ACC112 (cell line): ENCODE data around the gene FRYL.
"Not testable (repeated sequence)": the region's sequence is repeated elsewhere in the genome, so short reads cannot be mapped to it uniquely, and the experiment has no call there.

Experiments used
- H2AFZ ChIP-seq: fragments of 200-600 bp; sonication (generic); one replicate; pipeline ENCODE4 v1.6.0; 2017; ENCODE audit warnings: antibody characterized with exemption, low read length; ENCODE audit not compliant: unreplicated experiment
- H3K27ac ChIP-seq: fragments of 200-600 bp; sonication (generic); 2 replicates; pipeline ENCODE4 v1.5.1; 2014; ENCODE audit warnings: low read depth, mild to moderate bottlenecking, antibody characterized with exemption, low read length, moderate library complexity
- H3K27me3 ChIP-seq: fragments of 200-600 bp; sonication (generic); 2 replicates; pipeline ENCODE4 v1.6.1; 2014; ENCODE audit warnings: mild to moderate bottlenecking, antibody characterized with exemption, low read length, moderate library complexity, mixed read lengths; ENCODE audit not compliant: insufficient read depth
- H3K36me3 ChIP-seq: fragments of 200-600 bp; sonication (generic); 2 replicates; pipeline ENCODE4 v1.6.1; 2016; ENCODE audit warnings: mild to moderate bottlenecking, antibody characterized with exemption, low read length, moderate library complexity, mixed read lengths; ENCODE audit not compliant: insufficient read depth
- H3K4me1 ChIP-seq: fragments of 200-600 bp; sonication (generic); one replicate; pipeline ENCODE4 v1.6.1; 2016; ENCODE audit warnings: low read length, mixed read lengths; ENCODE audit not compliant: insufficient read depth, unreplicated experiment, control insufficient read depth
- H3K4me3 ChIP-seq: fragments of 200-600 bp; sonication (generic); 2 replicates; pipeline ENCODE4 v1.5.1; 2014; ENCODE audit warnings: mild to moderate bottlenecking, low read depth, low read length
- H3K79me2 ChIP-seq: fragments of 200-600 bp; sonication (generic); one replicate; pipeline ENCODE4 v1.6.0; 2016; ENCODE audit warnings: low read length; ENCODE audit not compliant: control insufficient read depth, unreplicated experiment, insufficient read depth

FRYL gene

GRCh38 chr4:48475770-48476169 lies 304.3 kb downstream of the FRYL start:
- no peak overlapping the region for H2AFZ ChIP-seq
- peaks cover 4% of the 10 kb centered on the region; the same call in 1 of the 2 replicates for H3K27me3 ChIP-seq
- no peak overlapping the region for H3K4me3 ChIP-seq
- no peaks in the 10 kb centered on the region for H3K79me2 ChIP-seq
- no peak overlapping the region for H3K27ac ChIP-seq
- no peaks in the 10 kb centered on the region for H3K36me3 ChIP-seq
- no peaks in the 10 kb centered on the region for H3K4me1 ChIP-seq

GRCh38 chr4:48472794-48473193 lies 307.3 kb downstream of the FRYL start:
- H3K4me3 ChIP-seq = no peak overlapping the region
- H3K27me3 ChIP-seq = no peaks in the 10 kb centered on the region
- no peak overlapping the region for H2AFZ ChIP-seq
- H3K27ac ChIP-seq = no peak overlapping the region
- H3K79me2 ChIP-seq = no peaks in the 10 kb centered on the region
- H3K36me3 ChIP-seq = no peaks in the 10 kb centered on the region
- no peaks in the 10 kb centered on the region for H3K4me1 ChIP-seq

GRCh38 chr4:48470570-48470969 lies 309.5 kb downstream of the FRYL start:
- Histone ChIP-seq H3K4me1 (no peaks in the 10 kb centered on the region), H3K27ac (no peak overlapping the region), H3K27me3 (no peaks in the 10 kb centered on the region), H2AFZ (no peak overlapping the region), H3K4me3 (no peak overlapping the region), H3K36me3 (no peaks in the 10 kb centered on the region), H3K79me2 (no peaks in the 10 kb centered on the region)

GRCh38 chr4:48470137-48470536 lies 309.9 kb downstream of the FRYL start:
- H3K36me3 ChIP-seq = no peaks in the 10 kb centered on the region
- H3K4me1 ChIP-seq = no peaks in the 10 kb centered on the region
- no peaks in the 10 kb centered on the region for H3K27me3 ChIP-seq
- H3K79me2 ChIP-seq = no peaks in the 10 kb centered on the region
- H2AFZ ChIP-seq = no peak overlapping the region
- H3K4me3 ChIP-seq = no peak overlapping the region
- no peak overlapping the region for H3K27ac ChIP-seq

GRCh38 chr4:48467891-48468290 lies 312.2 kb downstream of the FRYL start:
- Histone ChIP-seq H2AFZ (no peak overlapping the region), H3K27me3 (peaks cover 10% of the 10 kb centered on the region; the same call in 1 of the 2 replicates), H3K4me3 (no peak overlapping the region), H3K79me2 (no peaks in the 10 kb centered on the region), H3K36me3 (no peaks in the 10 kb centered on the region), H3K4me1 (no peaks in the 10 kb centered on the region), H3K27ac (no peak overlapping the region)

- no peak overlapping the region for H2AFZ ChIP-seq
- H3K79me2 ChIP-seq = no peaks in the 10 kb centered on the region
- H3K36me3 ChIP-seq = no peaks in the 10 kb centered on the region
- H3K27ac ChIP-seq = no peak overlapping the region
- H3K4me3 ChIP-seq = no peak overlapping the region
- H3K4me1 ChIP-seq = no peaks in the 10 kb centered on the region
- H3K27me3 ChIP-seq = peaks cover 14% of the 10 kb centered on the region
These were observed 312.6 kb downstream of the FRYL start for GRCh38 chr4:48467442-48467841.

GRCh38 chr4:48462363-48462762 lies 317.7 kb downstream of the FRYL start:
- no peak overlapping the region for H3K4me3 ChIP-seq
- no peak overlapping the region for H3K27ac ChIP-seq
- H3K36me3 ChIP-seq = no peaks in the 10 kb centered on the region
- H3K79me2 ChIP-seq = no peaks in the 10 kb centered on the region
- peaks cover 27% of the 10 kb centered on the region for H3K27me3 ChIP-seq
- no peaks in the 10 kb centered on the region for H3K4me1 ChIP-seq
- H2AFZ ChIP-seq = no peak overlapping the region

GRCh38 chr4:48461000-48461399 lies 319.1 kb downstream of the FRYL start:
- no peaks in the 10 kb centered on the region for H3K79me2 ChIP-seq
- no peaks in the 10 kb centered on the region for H3K4me1 ChIP-seq
- H3K36me3 ChIP-seq = no peaks in the 10 kb centered on the region
- H2AFZ ChIP-seq = no peak overlapping the region
- peaks cover 27% of the 10 kb centered on the region for H3K27me3 ChIP-seq
- no peak overlapping the region for H3K27ac ChIP-seq
- H3K4me3 ChIP-seq = no peak overlapping the region

GRCh38 chr4:48454591-48454990 lies 325.5 kb downstream of the FRYL start:
- no peaks in the 10 kb centered on the region for H3K27me3 ChIP-seq
- no peaks in the 10 kb centered on the region for H3K4me1 ChIP-seq
- no peaks in the 10 kb centered on the region for H3K79me2 ChIP-seq
- no peak overlapping the region for H3K27ac ChIP-seq
- H3K36me3 ChIP-seq = no peaks in the 10 kb centered on the region
- H3K4me3 ChIP-seq = no peak overlapping the region
- H2AFZ ChIP-seq = no peak overlapping the region

GRCh38 chr4:48451656-48452055 lies 328.4 kb downstream of the FRYL start:
- not testable (repeated sequence) for H3K4me1 ChIP-seq, H3K27ac ChIP-seq, H2AFZ ChIP-seq, H3K36me3 ChIP-seq, H3K27me3 ChIP-seq, H3K4me3 ChIP-seq, H3K79me2 ChIP-seq

- no peaks in the 10 kb centered on the region for H3K27me3 ChIP-seq
These were observed 329.3 kb downstream of the FRYL start for GRCh38 chr4:48450740-48451139.

More at GRCh38 chr4:48450740-48451139, 329.3 kb downstream of the FRYL start:
- no peaks in the 10 kb centered on the region for H3K4me1 ChIP-seq
- no peaks in the 10 kb centered on the region for H3K79me2 ChIP-seq
- H2AFZ ChIP-seq = no peak overlapping the region
- H3K36me3 ChIP-seq = no peaks in the 10 kb centered on the region
- no peak overlapping the region for H3K4me3 ChIP-seq
- no peak overlapping the region for H3K27ac ChIP-seq
